Breast epithelium (tissue), 3 donors: Measurements from ENCODE around the gene SP100.

ENCODE experiments used
- POLR2A ChIP-seq: fragments of 450-650 bp; IDR thresholded peaks from one replicate; pipeline ENCODE4 v1.6.1; 2016; ENCODE audit warnings: antibody characterized with exemption, mild to moderate bottlenecking, moderate library complexity
- POLR2AphosphoS5 ChIP-seq, 3 donors: sonication (generic); formaldehyde crosslinking; IDR thresholded peaks; one replicate each; pipeline ENCODE4 v1.6.1; 2017; ENCODE audit warnings: antibody characterized with exemption in 3 of 3
- TF ChIP-seq, protein P1 (sequence below), 3 donors: fragments of 450-650 bp; IDR thresholded peaks; one replicate each; pipeline ENCODE4 v1.5.1; 2016 to 2017; ENCODE audit warnings: antibody characterized with exemption in 3 of 3, mild to moderate bottlenecking in 3 of 3, moderate library complexity in 3 of 3

DNA sequence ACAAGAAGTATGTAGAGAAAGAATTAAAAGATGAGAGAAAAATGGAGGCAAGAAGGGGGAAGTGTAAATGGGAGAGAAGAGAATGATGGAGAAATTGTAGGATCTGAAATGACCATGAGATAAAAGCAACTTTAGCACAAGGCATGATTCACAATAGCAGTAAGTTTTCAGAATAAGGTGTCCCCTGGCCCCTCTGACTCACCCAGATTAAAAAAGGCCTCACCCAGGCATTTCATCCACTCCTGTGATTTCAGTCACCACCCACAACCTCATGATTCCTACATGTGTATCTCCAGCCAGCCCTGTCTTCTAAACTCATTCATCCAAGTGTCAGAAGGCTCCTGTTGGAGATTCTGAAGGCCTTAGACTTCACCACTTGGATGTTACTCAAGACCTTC is 56.6 kb downstream of the SP100 start:
- TF ChIP-seq POLR2AphosphoS5 (IDR thresholded peaks at IDR 0.05) (no peak), POLR2A (no peak)
- TF ChIP-seq, protein P1, sequence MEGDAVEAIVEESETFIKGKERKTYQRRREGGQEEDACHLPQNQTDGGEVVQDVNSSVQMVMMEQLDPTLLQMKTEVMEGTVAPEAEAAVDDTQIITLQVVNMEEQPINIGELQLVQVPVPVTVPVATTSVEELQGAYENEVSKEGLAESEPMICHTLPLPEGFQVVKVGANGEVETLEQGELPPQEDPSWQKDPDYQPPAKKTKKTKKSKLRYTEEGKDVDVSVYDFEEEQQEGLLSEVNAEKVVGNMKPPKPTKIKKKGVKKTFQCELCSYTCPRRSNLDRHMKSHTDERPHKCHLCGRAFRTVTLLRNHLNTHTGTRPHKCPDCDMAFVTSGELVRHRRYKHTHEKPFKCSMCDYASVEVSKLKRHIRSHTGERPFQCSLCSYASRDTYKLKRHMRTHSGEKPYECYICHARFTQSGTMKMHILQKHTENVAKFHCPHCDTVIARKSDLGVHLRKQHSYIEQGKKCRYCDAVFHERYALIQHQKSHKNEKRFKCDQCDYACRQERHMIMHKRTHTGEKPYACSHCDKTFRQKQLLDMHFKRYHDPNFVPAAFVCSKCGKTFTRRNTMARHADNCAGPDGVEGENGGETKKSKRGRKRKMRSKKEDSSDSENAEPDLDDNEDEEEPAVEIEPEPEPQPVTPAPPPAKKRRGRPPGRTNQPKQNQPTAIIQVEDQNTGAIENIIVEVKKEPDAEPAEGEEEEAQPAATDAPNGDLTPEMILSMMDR (IDR thresholded peaks at IDR 0.05), result no peak
